HT1080 (cell line): Measurements from ENCODE around the gene ZDHHC19. TPM values are rescaled to one million over a fixed set of nuclear protein-coding genes. Genes with fewer than 3 reads are reported as not detected.
"Not testable (repeated sequence)": the region's sequence is repeated elsewhere in the genome, so short reads cannot be mapped to it uniquely, and the experiment has no call there.

Experiments used
- DNase-seq: peaks from one replicate; pipeline ENCODE4 v3.0.0-alpha.2; 2015; ENCODE audit warnings: low read depth
- total RNA-seq: library from RNA; depleted of rRNA; stranded (reverse); fragments of >200 nt; shearing (Covaris generic); gene quantifications from 2 replicates; pipeline ENCODE4 v1.2.3, GENCODE V29; 2014

The ZDHHC19 gene
- total RNA-seq, 1 experiment from 2014 or later, result not detected

DNA sequence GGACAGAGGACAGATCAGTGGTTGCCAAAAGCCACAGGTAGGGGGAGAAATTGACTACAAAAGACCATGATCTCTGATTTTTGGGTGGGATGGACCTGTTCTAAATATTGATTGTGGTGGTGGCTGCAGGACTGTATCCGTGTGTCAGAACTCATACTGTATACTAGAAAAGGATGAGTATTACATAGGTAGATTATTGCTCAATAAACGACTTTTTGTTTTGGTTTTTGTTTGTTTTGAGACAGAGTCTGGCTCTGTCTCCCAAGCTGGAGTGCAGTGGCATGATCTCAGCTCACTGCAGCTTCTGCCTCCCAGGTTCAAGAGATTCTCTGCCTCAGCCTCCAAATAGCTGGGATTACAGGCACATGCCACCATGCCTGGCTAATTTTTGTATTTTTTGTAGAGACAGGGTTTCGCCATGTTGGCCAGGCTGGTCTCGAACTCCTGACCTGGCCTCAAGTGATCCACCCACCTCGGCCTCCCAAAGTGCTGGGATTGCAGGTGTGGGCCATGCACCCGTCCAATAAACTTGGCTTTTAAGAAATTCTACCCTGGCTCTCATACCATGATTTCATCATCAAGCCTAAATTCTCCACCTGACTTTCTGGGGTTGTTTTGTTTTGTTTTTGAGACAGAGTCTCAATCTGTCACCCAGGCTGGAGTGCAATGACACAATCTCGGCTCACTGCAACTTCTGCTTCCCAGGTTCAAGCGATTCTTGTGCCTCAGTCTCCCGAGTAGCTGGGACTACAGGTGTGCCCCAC, 5.6 kb downstream of the ZDHHC19 start:
- not testable (repeated sequence) for DNase-seq

- no peak for DNase-seq
Observed at GRCh38 chr3:196203846-196204245, 7.4 kb downstream of the ZDHHC19 start.

GRCh38 chr3:196202516-196202970, 8.7 kb downstream of the ZDHHC19 start:
- no peak for DNase-seq

DNA sequence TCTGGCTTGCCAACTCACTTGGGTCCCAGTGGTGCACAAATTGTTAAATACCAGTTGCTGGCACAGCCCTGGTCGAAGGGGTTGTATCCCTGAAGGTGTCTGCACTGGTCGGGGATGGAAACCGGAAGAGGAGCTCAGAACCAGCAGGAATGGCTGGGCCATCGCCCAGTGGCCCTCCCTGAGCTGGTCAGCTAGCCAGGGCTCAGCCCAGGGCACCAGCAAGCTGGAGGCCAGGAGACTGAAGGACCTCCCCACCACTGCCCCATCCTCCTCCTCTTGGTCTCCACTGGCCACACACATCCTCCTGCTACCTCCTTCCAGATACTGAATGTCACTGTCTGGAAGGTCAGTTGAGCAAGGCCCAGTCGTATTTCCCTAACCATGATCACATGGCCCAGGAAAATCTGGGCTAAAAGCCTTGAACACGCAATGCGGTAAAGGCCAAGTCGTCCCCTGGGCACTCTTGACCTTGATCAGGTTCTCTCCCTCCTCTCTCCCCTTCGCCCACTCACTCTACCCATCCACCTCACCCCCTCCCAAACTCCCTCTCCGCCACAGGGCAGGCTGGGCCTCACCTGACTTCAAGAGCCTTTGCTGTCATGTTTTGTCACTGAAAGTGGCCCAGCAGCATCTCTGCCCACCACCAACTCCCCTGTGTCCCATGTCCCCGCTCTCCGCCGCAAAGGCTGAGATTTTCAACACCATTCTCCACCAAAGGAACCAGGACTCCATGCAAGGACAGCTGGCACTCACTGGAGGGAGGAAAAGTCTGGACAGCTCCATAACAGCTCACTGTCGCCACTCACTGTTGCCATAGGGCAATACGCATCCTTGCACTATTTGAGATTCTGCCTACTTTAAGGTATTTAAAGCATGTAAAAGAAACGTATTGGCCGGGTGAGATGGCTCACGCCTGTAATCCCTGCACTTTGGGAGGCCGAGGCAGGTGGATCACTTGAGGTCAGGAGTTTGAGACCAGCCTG, 12.1 kb downstream of the ZDHHC19 start:
- no peak for DNase-seq

DNA sequence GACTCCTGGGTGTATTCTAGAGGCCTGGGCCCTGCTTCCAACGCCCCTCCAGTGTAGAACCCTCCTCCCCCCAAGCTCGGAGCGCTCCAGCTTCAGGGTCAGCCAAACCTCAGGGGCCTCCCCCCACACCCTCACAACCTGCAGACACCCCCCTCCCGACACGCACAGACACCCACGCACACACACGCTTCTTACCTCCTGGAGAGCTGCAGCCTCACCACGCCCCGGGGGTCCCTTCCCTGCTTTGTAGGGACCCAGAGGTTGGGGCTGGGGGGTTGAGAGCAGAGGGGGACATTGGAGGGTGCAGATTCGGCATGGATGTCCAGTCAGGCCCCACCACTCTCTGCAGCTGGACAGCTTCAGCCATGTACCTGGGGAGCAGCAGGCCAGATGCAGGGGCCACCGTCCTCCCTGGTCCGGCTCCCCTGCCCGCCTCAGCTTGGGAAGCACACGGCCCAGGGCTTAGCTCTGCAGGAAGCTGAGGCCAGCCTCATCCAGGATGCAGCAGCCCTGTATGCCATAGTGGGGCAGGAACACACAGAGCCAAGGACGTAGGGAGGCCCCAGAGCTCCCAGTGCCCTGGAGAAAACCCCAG, 13.0 kb downstream of the ZDHHC19 start:
- no peak for DNase-seq

GRCh38 chr3:196197524-196197923, 13.7 kb downstream of the ZDHHC19 start:
- DNase-seq, result no peak

GRCh38 chr3:196195664-196196265, 15.4 kb downstream of the ZDHHC19 start:
- no peak for DNase-seq

GRCh38 chr3:196194542-196194915, 16.7 kb downstream of the ZDHHC19 start:
- no peak for DNase-seq

DNA sequence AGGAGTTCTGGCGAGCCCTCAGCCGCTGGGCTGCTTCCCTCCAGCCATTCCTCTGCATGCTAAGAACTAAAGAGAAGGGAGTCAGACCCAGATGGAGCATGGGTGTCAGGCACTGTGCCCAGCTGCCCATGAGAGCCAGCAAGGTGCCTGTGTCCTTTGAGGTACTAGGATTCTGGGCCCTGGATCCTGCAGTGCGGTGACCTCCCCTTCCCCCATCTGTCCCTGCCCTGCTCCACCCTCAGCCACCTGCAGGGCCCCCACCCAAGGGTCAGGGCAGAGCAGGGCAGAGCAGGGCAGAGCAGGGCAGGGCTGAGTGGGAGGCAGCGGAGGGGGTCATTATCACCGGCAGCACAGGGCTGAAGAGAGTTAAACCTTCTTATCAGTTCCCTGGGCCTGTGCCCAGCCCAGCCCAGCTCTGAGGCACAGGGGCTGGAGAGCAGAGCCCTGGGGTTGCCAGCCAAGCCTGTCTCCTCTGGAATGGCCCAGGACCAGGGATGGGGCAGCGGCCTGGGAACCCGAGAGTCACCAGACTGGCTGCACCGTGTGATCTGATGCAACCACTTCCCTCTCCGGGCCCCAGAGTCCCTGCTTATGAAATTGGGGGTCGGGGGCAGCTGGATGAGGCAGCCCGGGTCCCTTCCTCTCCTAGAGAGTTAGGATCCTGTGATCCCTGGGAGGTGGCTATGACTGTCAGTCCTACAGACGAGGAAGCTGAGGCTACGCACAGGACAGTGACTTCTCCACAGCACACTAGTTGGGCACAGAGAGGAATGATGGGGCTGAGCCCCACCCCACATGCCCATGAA, 17.3 kb downstream of the ZDHHC19 start:
- no peak for DNase-seq

GRCh38 chr3:196193133-196193735, 18.0 kb downstream of the ZDHHC19 start:
- no peak for DNase-seq

GRCh38 chr3:196192524-196193051, 18.6 kb downstream of the ZDHHC19 start:
- no peak for DNase-seq

- no peak for DNase-seq
Observed at GRCh38 chr3:196192036-196192523, 19.1 kb downstream of the ZDHHC19 start.

- no peak for DNase-seq
Observed at GRCh38 chr3:196189566-196190347, 21.4 kb downstream of the ZDHHC19 start.

- no peak for DNase-seq
Observed at GRCh38 chr3:196186651-196187573, 24.3 kb downstream of the ZDHHC19 start.

GRCh38 chr3:196184881-196185280, 26.3 kb downstream of the ZDHHC19 start:
- no peak for DNase-seq

- not testable (repeated sequence) for DNase-seq
Observed at GRCh38 chr3:196184169-196184432, 27.1 kb downstream of the ZDHHC19 start.

DNA sequence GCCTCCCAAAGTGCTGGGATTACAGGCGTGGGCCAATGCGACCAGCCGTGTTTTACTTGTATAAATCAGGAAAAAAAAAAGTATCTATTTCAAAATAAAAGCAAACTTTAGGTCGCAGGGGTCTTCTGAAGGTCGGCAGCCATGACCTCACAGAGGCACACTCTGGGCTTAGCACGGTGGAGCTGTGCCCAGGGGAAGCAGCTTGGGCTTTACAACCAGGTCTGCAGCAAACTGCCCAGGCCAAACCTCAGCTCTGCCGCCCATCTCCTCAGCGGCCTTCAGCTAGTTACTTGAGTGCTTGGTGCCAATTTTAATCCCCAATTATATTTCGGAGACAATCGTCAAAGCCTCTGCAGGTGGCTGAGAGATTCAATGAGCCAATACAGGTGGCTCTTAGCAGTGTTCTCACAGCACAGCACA, 30.1 kb downstream of the ZDHHC19 start:
- no peak for DNase-seq

DNA sequence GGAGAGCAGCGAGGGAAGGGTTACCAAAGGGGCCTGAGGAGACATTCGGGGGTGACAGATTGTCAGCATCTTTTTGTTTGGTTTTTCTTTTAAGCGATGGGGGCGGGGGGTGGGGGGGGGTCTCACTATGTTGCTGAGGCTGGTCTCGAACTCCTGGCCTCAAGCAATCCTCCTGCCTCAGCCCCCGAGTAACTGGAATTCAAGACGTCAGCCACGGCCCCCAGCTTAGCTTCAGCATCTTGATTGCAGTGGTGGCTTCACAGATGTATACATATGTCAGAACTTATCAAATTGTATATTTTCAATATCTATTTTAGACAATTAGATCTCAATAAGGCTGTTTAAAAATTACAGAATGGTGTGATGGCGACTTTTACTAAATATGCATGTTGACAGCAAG, 30.9 kb downstream of the ZDHHC19 start:
- DNase-seq, result no peak
